Tongue (tissue), 2 donors: ENCODE measurements around the gene ELOVL7. TPM values are rescaled to one million over a fixed set of nuclear protein-coding genes. Genes with fewer than 3 reads are reported as not detected.

Source experiments
- DNase-seq: peaks from one replicate; pipeline ENCODE4 v3.0.0-alpha.2; 2015
- total RNA-seq: library from RNA; depleted of rRNA; stranded (reverse); fragments of >200 nt; gene quantifications from one replicate; pipeline ENCODE4 v1.2.3, GENCODE V29; 2014

The ELOVL7 gene
- total RNA-seq, 1 donor from 2014 or later, result 4.7 TPM

DNA sequence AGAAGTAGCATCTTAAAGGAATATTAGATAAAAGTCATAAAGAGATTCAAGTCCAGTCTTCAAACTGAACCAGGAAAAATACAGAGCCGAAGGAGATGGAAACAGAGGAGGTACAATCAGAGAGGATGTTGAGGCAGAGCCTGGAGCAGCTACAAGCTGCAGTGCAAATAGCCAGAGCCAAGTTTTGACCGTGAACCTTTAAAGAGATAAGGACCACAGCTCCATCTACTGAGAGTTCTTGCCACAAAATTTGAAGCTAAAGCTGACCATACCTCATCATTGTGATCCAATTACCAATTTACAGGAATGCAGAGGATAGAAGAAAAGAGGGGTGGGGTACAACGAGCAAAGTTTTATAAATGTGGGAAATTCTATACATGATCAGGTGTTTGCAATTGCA lies 133.7 kb downstream of the ELOVL7 start:
- no peak for DNase-seq

DNA sequence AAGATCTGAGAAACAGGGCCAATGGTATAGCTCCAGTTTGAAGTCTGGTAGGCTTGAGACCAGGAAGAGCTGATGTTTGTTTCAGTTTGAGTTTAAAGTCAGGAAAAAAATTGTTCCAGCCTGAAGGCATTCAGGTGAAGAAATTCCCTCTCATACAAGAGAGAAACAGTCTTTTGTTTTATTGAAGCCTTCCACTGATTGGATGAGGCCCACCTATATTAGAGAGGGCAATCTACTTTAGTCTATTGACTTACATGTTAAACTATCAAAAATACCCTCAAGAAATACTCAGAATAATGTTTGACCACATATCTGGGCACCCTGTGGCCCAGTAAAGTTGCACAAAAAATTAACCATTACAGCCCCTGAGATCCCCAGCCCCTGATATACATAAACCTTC lies 138.9 kb downstream of the ELOVL7 start:
- no peak for DNase-seq

DNA sequence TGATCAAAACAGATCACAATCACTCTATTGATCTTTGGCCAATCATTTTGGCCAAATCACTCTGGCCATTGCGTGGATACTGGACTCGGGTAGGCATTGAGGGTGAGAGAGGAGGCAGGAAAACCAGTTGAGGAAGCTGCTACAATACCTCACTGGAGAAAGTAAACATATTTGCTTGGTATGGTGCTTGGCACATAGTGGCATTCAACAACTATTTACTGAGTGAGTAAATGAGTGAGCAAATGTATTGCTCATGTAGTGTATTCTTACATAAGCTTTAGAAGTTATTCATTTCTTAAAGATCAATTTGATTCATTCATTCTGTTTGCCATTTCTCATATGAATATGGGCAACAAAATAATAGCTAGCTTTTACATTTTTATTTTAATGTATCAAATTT lies 140.1 kb downstream of the ELOVL7 start:
- no peak for DNase-seq

Other genes starting within 250 kb of the ELOVL7 start
- gene DEPDC1B, start 144.1 kb downstream of the ELOVL7 start, total RNA-seq, result 10.5 TPM
- gene ERCC8, start 100.8 kb upstream of the ELOVL7 start, total RNA-seq, result 35.2 TPM
- 18.1 TPM for gene NDUFAF2, start 100.9 kb upstream of the ELOVL7 start, total RNA-seq